ENCODE measurements around the gene GPR153.

- TF ChIP-seq YY1 (IDR thresholded peaks at IDR 0.05; ENCODE audit: insufficient read depth, insufficient read length) (no peak), SUZ12 (IDR thresholded peaks at IDR 0.05; ENCODE audit: extremely low read depth, insufficient read depth, insufficient read length) (no peak), ZNF274 (IDR thresholded peaks at IDR 0.05; ENCODE audit: low read depth, low read length) (no peak)
Measured at GRCh38 chr1:6268415-6268814, 7.5 kb upstream of the GPR153 start.

All from NT2/D1 (cell line).